MM.1S (cell line): ENCODE results near the gene KPNA1.

ENCODE experiments used
- DNase-seq: peaks from one replicate; pipeline ENCODE4 v3.0.0-alpha.2; 2015
- H2AFZ ChIP-seq: fragments of 300-600 bp; sonication (generic); 2 replicates; pipeline ENCODE4 v1.6.0; 2016; ENCODE audit warnings: antibody characterized with exemption, low read length
- H3F3A ChIP-seq: fragments of 300-600 bp; sonication (generic); 2 replicates; pipeline ENCODE4 v1.6.1; 2016; ENCODE audit warnings: mild to moderate bottlenecking, antibody characterized with exemption, low read length, moderate library complexity, mixed read lengths; ENCODE audit not compliant: insufficient read depth
- H3K27ac ChIP-seq: fragments of 300-600 bp; sonication (generic); 2 replicates; pipeline ENCODE4 v1.5.1; 2016; ENCODE audit warnings: mild to moderate bottlenecking, low read length
- H3K27me3 ChIP-seq: fragments of 300-600 bp; sonication (generic); replicated peaks from 2 replicates; pipeline ENCODE4 v1.6.0; 2016; ENCODE audit warnings: low read length; ENCODE audit not compliant: insufficient read depth
- H3K36me3 ChIP-seq: fragments of 300-600 bp; sonication (generic); replicated peaks from 2 replicates; pipeline ENCODE4 v1.6.1; 2016; ENCODE audit warnings: mild to moderate bottlenecking, low read length, mixed read lengths; ENCODE audit not compliant: insufficient read depth
- H3K4me1 ChIP-seq: fragments of 300-600 bp; sonication (generic); 2 replicates; pipeline ENCODE4 v1.6.1; 2016; ENCODE audit warnings: low read length, mixed read lengths
- H3K4me2 ChIP-seq: fragments of 300-600 bp; sonication (generic); 2 replicates; pipeline ENCODE4 v1.6.0; 2016; ENCODE audit warnings: low read depth, low read length
- H3K4me3 ChIP-seq: fragments of 300-600 bp; sonication (generic); 2 replicates; pipeline ENCODE4 v1.5.1; 2016; ENCODE audit warnings: low read length, mixed read lengths
- H3K79me2 ChIP-seq: fragments of 300-600 bp; sonication (generic); 2 replicates; pipeline ENCODE4 v1.6.1; 2016; ENCODE audit warnings: mixed run types, low read length, mixed read lengths
- H3K9ac ChIP-seq: fragments of 300-600 bp; sonication (generic); 2 replicates; pipeline ENCODE4 v1.6.1; 2016; ENCODE audit warnings: low read length, mixed read lengths
- H3K9me2 ChIP-seq: fragments of 300-600 bp; sonication (generic); replicated peaks from 2 replicates; pipeline ENCODE4 v1.6.1; 2016; ENCODE audit warnings: mild to moderate bottlenecking, low read length, mixed read lengths; ENCODE audit not compliant: insufficient read depth
- H3K9me3 ChIP-seq: fragments of 300-600 bp; sonication (generic); replicated peaks from 2 replicates; pipeline ENCODE4 v1.6.1; 2016; ENCODE audit warnings: mild to moderate bottlenecking, low read length, mixed read lengths; ENCODE audit not compliant: insufficient read depth
- H4K20me1 ChIP-seq: fragments of 300-600 bp; sonication (generic); 2 replicates; pipeline ENCODE4 v1.6.1; 2016; ENCODE audit warnings: mild to moderate bottlenecking, low read length, moderate library complexity, mixed read lengths; ENCODE audit not compliant: insufficient read depth
- CTCF ChIP-seq: fragments of 300-600 bp; sonication (generic); IDR thresholded peaks from 2 replicates; pipeline ENCODE4 v1.5.1; 2016; ENCODE audit warnings: antibody characterized with exemption, low read length, mixed read lengths
- EZH2 ChIP-seq: fragments of 300-600 bp; sonication (generic); optimal IDR thresholded peaks from 2 replicates; pipeline ENCODE3; 2017; ENCODE audit warnings: low read depth, mild to moderate bottlenecking, antibody characterized with exemption, low read length, mixed read lengths
- EZH2phosphoT487 ChIP-seq: fragments of 300-600 bp; sonication (generic); IDR thresholded peaks from 2 replicates; pipeline ENCODE4 v1.6.1; 2018; ENCODE audit warnings: antibody characterized with exemption, low read length

KPNA1 gene

GRCh38 chr3:122416966-122417365 is 97.8 kb downstream of the KPNA1 start:
- Histone ChIP-seq H3K79me2 (peaks cover 39% of the 10 kb centered on the region), H3K9me3 (no peaks in the 10 kb centered on the region), H3F3A (peaks cover 27% of the 10 kb centered on the region), H3K9ac (peak overlapping the region; percentile 88), H4K20me1 (no peaks in the 10 kb centered on the region), H3K4me3 (peak overlapping the region; percentile 76), H3K4me1 (peaks cover 7% of the 10 kb centered on the region), H3K27me3 (no peaks in the 10 kb centered on the region), H3K9me2 (no peaks in the 10 kb centered on the region), H2AFZ (peak overlapping the region; percentile 70), H3K36me3 (no peaks in the 10 kb centered on the region), H3K27ac (peak overlapping the region; percentile 97), H3K4me2 (peak overlapping the region; percentile 88)
- TF ChIP-seq CTCF (no peak), EZH2 (no peak), EZH2phosphoT487 (no peak)
- DNase-seq = no peak

GRCh38 chr3:122415762-122416654 is 98.7 kb downstream of the KPNA1 start, which contains the start of gene WDR5B:
TSS of gene WDR5B (minus strand) at chr3:122416062. CDS start at chr3:122415528, 534 bp downstream.
- Histone ChIP-seq H3F3A (peaks cover 27% of the 10 kb centered on the region), H3K27ac (peak within 1 kb of the TSS; percentile 97), H3K79me2 (peaks cover 36% of the 10 kb centered on the region), H2AFZ (peak within 1 kb of the TSS; percentile 70), H3K9ac (peak within 1 kb of the TSS; percentile 88), H3K9me2 (no peaks in the 10 kb centered on the region), H4K20me1 (no peaks in the 10 kb centered on the region), H3K27me3 (no peaks in the 10 kb centered on the region), H3K36me3 (no peaks in the 10 kb centered on the region), H3K4me3 (peak within 1 kb of the TSS; percentile 76), H3K4me1 (peaks cover 7% of the 10 kb centered on the region), H3K4me2 (peak within 1 kb of the TSS; percentile 88), H3K9me3 (no peaks in the 10 kb centered on the region)
- DNase-seq = peak; percentile 98
- TF ChIP-seq EZH2phosphoT487 (no peak), EZH2 (no peak), CTCF (no peak; the same call in 1 of the 2 replicates)

- H3K4me1 ChIP-seq = peaks cover 7% of the 10 kb centered on the region
- H3F3A ChIP-seq = peaks cover 24% of the 10 kb centered on the region
- peak overlapping the region; percentile 63 for H2AFZ ChIP-seq
- no peaks in the 10 kb centered on the region for H3K36me3 ChIP-seq
- H3K27me3 ChIP-seq = no peaks in the 10 kb centered on the region
- H3K9me2 ChIP-seq = no peaks in the 10 kb centered on the region
- TF ChIP-seq CTCF = no peak
- no peak for TF ChIP-seq EZH2phosphoT487
- TF ChIP-seq EZH2 = no peak
- peak overlapping the region; percentile 88 for H3K9ac ChIP-seq
- peak overlapping the region; percentile 76 for H3K4me3 ChIP-seq
- H3K79me2 ChIP-seq = peaks cover 36% of the 10 kb centered on the region
- H4K20me1 ChIP-seq = no peaks in the 10 kb centered on the region
- peak overlapping the region; percentile 97 for H3K27ac ChIP-seq
- H3K4me2 ChIP-seq = peak overlapping the region; percentile 85
- peak; percentile 84 for DNase-seq
- H3K9me3 ChIP-seq = no peaks in the 10 kb centered on the region
These were observed 99.5 kb downstream of the KPNA1 start for GRCh38 chr3:122415104-122415744.
